Keratinocyte (primary cell): ENCODE measurements around the gene ATP2C1. TPM values are rescaled to one million over a fixed set of nuclear protein-coding genes. Genes with fewer than 3 reads are reported as not detected.

Experiments
- DNase-seq: peaks from one replicate; pipeline ENCODE4 v3.0.0-alpha.2; 2011; ENCODE audit warnings: low read depth, missing footprints, low spot score
- FAIRE-seq: peaks from 2 replicates; lab custom pipeline; 2011; peaks lifted over from hg19 to GRCh38; lab: Jason Lieb, UNC
- H2AFZ ChIP-seq: 2 replicates; pipeline ENCODE4 v1.6.0; 2012; ENCODE audit warnings: low read length, control low read depth, inconsistent platforms; ENCODE audit not compliant: control insufficient read depth
- H3K27ac ChIP-seq: 2 replicates; pipeline ENCODE4 v1.5.1; 2011; ENCODE audit warnings: low read length; ENCODE audit not compliant: control insufficient read depth, insufficient read depth
- H3K27me3 ChIP-seq: 3 replicates; pipeline ENCODE4 v1.6.0; 2011; ENCODE audit warnings: low read length; ENCODE audit not compliant: control insufficient read depth, insufficient read depth; ENCODE audit errors: extremely low read depth
- H3K36me3 ChIP-seq, 2 experiments: 2 replicates in 1 of 2; 3 replicates in 1 of 2; pipeline ENCODE4 v1.5.1; 2011; ENCODE audit warnings: low read length in 2 of 2, mild to moderate bottlenecking in 1 of 2; ENCODE audit not compliant: control insufficient read depth in 2 of 2, insufficient read depth in 2 of 2; ENCODE audit errors: extremely low read depth in 1 of 2
- H3K4me1 ChIP-seq: 3 replicates; pipeline ENCODE4 v1.5.1; 2011; ENCODE audit warnings: low read length; ENCODE audit not compliant: control insufficient read depth, insufficient read depth; ENCODE audit errors: extremely low read depth
- H3K4me2 ChIP-seq: 3 replicates; pipeline ENCODE4 v1.6.0; 2011; ENCODE audit warnings: low read depth, low read length; ENCODE audit not compliant: control insufficient read depth, insufficient read depth; ENCODE audit errors: extremely low read depth
- H3K4me3 ChIP-seq, 3 experiments: fragments of 200-600 bp in 1 of 3; sonication (generic) in 1 of 3; 2 replicates in 2 of 3; 3 replicates in 1 of 3; pipeline ENCODE4 v1.5.1; 2011 to 2016; ENCODE audit warnings: low read length in 3 of 3, mild to moderate bottlenecking in 3 of 3, control low read depth in 2 of 3, inconsistent platforms in 1 of 3, low read depth in 1 of 3, mixed read lengths in 1 of 3, mixed run types in 1 of 3, moderate library complexity in 1 of 3; ENCODE audit not compliant: control insufficient read depth in 2 of 3, insufficient read depth in 2 of 3; ENCODE audit errors: extremely low read depth in 1 of 3
- H3K79me2 ChIP-seq: 2 replicates; pipeline ENCODE4 v1.6.0; 2012; ENCODE audit warnings: low read length; ENCODE audit not compliant: control insufficient read depth, insufficient read depth
- H3K9ac ChIP-seq: 3 replicates; pipeline ENCODE4 v1.6.0; 2011; ENCODE audit warnings: low read length; ENCODE audit not compliant: control insufficient read depth, insufficient read depth; ENCODE audit errors: extremely low read depth
- H3K9me1 ChIP-seq: 3 replicates; pipeline ENCODE4 v1.6.0; 2011; ENCODE audit warnings: low read length; ENCODE audit not compliant: control insufficient read depth, insufficient read depth; ENCODE audit errors: extremely low read depth
- H3K9me3 ChIP-seq: 2 replicates; pipeline ENCODE4 v1.5.1; 2012; ENCODE audit warnings: low read depth, low read length; ENCODE audit not compliant: control insufficient read depth
- H4K20me1 ChIP-seq: 3 replicates; pipeline ENCODE4 v1.6.0; 2011; ENCODE audit warnings: low read length; ENCODE audit not compliant: control insufficient read depth, insufficient read depth; ENCODE audit errors: extremely low read depth
- EZH2 ChIP-seq: IDR thresholded peaks from one replicate; pipeline ENCODE4 v1.6.1; 2012; ENCODE audit warnings: inconsistent platforms, mild to moderate bottlenecking, low read length, moderate library complexity
- dilution Hi-C: fragments of 300-500 bp; cut with MboI; formaldehyde crosslinking; loops from one replicate; pipeline ENCODE4 v1.7.0; 2020; ENCODE audit warnings: low sequenced_read_pairs; ENCODE audit not compliant: extremely low pct_ligation_motif_present
- polyA plus RNA-seq, 5 experiments: library from polyadenylated mRNA; depleted of rRNA in 3 of 5; stranded (reverse) in 3 of 5; stranded (forward) in 1 of 5; unstranded in 1 of 5; fragments of >200 nt; gene quantifications; 1 replicate in 1 of 5; 2 replicates in 3 of 5; 3 replicates in 1 of 5; pipeline versions ENCODE4 v1.2.1 to v1.2.3, GENCODE V29; 2011 to 2012; ENCODE audit warnings: missing spikeins in 2 of 5, low read depth in 1 of 5, low replicate concordance in 1 of 5
- TF ChIP-seq, protein P1 (sequence below), 3 experiments: IDR thresholded peaks in 1 of 3; conservative IDR thresholded peaks in 1 of 3; optimal IDR thresholded peaks in 1 of 3; 2 replicates in 2 of 3; 3 replicates in 1 of 3; pipeline versions ENCODE3 to v1.5.1; 2011; ENCODE audit warnings: low read length in 3 of 3, mild to moderate bottlenecking in 3 of 3, moderate library complexity in 2 of 3, control low read depth in 1 of 3, inconsistent platforms in 1 of 3; ENCODE audit not compliant: insufficient read depth in 2 of 3; ENCODE audit errors: extremely low read depth in 1 of 3

The ATP2C1 gene
- polyA plus RNA-seq, 1 donor (not counting 4 experiments of a cell fraction or from before 2014, with no cell fraction given), result 141 TPM

DNA sequence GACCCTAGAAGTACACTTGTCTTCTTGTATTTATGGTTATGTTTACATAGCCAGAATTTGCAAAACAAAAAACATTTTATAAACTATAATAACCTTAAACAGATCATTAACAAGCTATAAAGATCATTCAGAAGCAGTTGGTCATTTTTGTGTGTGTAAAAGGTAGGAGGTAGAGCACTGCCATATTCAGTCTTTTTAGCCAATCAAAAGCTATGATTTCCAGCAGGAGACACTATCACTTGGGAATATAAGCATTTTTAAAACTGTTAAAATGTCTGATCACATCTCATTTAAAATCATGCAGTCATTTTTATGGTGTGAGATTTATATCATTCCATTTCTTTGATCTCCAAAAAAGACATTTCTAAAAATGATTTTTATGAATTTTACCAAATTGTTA, 42.6 kb upstream of the ATP2C1 start:
- no peaks in the 10 kb centered on the region for H4K20me1 ChIP-seq
- dilution Hi-C loops, result no loop called here
- peak overlapping the region; percentile 93 for H3K4me2 ChIP-seq
- H3K4me3 ChIP-seq, result peak overlapping the region; percentile 44 to 81 (median 73)
- peaks cover 0 to 2% of the 10 kb centered on the region in 2 experiments for H3K36me3 ChIP-seq
- FAIRE-seq (no peak), DNase-seq (no peak)
- peak overlapping the region; percentile 97 for H3K27ac ChIP-seq
- H3K4me1 ChIP-seq, result peaks cover 36% of the 10 kb centered on the region
- H3K9ac ChIP-seq, result peak overlapping the region; percentile 88
- peaks cover 31% of the 10 kb centered on the region for H3K79me2 ChIP-seq
- H3K9me3 ChIP-seq, result no peaks in the 10 kb centered on the region
- TF ChIP-seq, protein P1, sequence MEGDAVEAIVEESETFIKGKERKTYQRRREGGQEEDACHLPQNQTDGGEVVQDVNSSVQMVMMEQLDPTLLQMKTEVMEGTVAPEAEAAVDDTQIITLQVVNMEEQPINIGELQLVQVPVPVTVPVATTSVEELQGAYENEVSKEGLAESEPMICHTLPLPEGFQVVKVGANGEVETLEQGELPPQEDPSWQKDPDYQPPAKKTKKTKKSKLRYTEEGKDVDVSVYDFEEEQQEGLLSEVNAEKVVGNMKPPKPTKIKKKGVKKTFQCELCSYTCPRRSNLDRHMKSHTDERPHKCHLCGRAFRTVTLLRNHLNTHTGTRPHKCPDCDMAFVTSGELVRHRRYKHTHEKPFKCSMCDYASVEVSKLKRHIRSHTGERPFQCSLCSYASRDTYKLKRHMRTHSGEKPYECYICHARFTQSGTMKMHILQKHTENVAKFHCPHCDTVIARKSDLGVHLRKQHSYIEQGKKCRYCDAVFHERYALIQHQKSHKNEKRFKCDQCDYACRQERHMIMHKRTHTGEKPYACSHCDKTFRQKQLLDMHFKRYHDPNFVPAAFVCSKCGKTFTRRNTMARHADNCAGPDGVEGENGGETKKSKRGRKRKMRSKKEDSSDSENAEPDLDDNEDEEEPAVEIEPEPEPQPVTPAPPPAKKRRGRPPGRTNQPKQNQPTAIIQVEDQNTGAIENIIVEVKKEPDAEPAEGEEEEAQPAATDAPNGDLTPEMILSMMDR (optimal IDR thresholded peaks at IDR 0.05 in 1 of 3, IDR thresholded peaks at IDR 0.05 in 1 of 3, conservative IDR thresholded peaks at IDR 0.05 in 1 of 3; ENCODE audit: extremely low read depth in 1 of 3, insufficient read depth in 2 of 3, low read length in 3 of 3), result no peak
- TF ChIP-seq EZH2, result no peak
- peak overlapping the region; percentile 42 for H2AFZ ChIP-seq
- H3K27me3 ChIP-seq, result no peaks in the 10 kb centered on the region
- no peaks in the 10 kb centered on the region for H3K9me1 ChIP-seq

DNA sequence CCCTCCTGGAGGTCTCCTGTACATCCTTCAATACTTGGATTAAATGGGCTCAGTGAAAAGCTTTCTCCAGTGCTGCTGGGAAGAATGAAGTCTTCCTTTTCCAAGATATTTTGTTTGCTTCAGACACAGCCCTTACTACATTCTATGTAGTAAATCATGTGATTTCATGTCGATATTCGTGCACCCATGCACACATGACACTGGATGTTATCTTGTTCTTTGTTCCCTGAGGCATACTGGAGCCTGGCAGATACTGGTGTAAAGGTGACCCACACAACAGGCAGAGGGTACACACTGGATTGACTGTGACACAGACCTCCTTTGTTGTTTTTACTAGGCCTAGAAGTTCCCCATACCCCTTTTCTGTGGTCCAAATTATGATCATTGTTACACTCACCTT, 40.3 kb upstream of the ATP2C1 start:
- Histone ChIP-seq H4K20me1 (no peaks in the 10 kb centered on the region), H3K36me3 (peaks cover 0 to 2% of the 10 kb centered on the region in 2 experiments), H3K4me1 (peaks cover 36% of the 10 kb centered on the region), H3K27me3 (no peaks in the 10 kb centered on the region), H3K27ac (no peak overlapping the region), H3K79me2 (peaks cover 34% of the 10 kb centered on the region), H2AFZ (no peak overlapping the region), H3K9me3 (no peaks in the 10 kb centered on the region), H3K4me2 (no peak overlapping the region), H3K4me3 (no peak overlapping the region), H3K9ac (no peak overlapping the region), H3K9me1 (no peaks in the 10 kb centered on the region)
- TF ChIP-seq EZH2, result no peak
- TF ChIP-seq, protein P1 (optimal IDR thresholded peaks at IDR 0.05 in 1 of 3, IDR thresholded peaks at IDR 0.05 in 1 of 3, conservative IDR thresholded peaks at IDR 0.05 in 1 of 3; ENCODE audit: extremely low read depth in 1 of 3, insufficient read depth in 2 of 3, low read length in 3 of 3), result no peak
- FAIRE-seq (no peak), DNase-seq (no peak)
- dilution Hi-C loops, result no loop called here
